GM23248 (cell line): ENCODE measurements around the gene IFT80. TPM values are rescaled to one million over a fixed set of nuclear protein-coding genes. Genes with fewer than 3 reads are reported as not detected.

ENCODE experiments used
- DNase-seq: peaks from one replicate; pipeline ENCODE4 v3.0.0-alpha.2; 2015
- H2AFZ ChIP-seq: fragments of 200-600 bp; sonication (generic); 2 replicates; pipeline ENCODE4 v1.6.1; 2016; ENCODE audit warnings: antibody characterized with exemption
- H3F3A ChIP-seq: fragments of 200-600 bp; sonication (generic); 2 replicates; pipeline ENCODE4 v1.6.1; 2016; ENCODE audit warnings: mild to moderate bottlenecking, antibody characterized with exemption, mixed run types; ENCODE audit not compliant: insufficient read depth
- H3K27ac ChIP-seq: fragments of 200-600 bp; sonication (generic); 2 replicates; pipeline ENCODE4 v1.5.1; 2016; ENCODE audit warnings: mild to moderate bottlenecking
- H3K27me3 ChIP-seq: fragments of 200-600 bp; sonication (generic); replicated peaks from 2 replicates; pipeline ENCODE4 v1.6.1; 2016; ENCODE audit warnings: mild to moderate bottlenecking; ENCODE audit not compliant: insufficient read depth
- H3K36me3 ChIP-seq: fragments of 200-600 bp; sonication (generic); 2 replicates; pipeline ENCODE4 v1.6.1; 2016; ENCODE audit warnings: low read depth, mild to moderate bottlenecking
- H3K4me1 ChIP-seq: fragments of 200-600 bp; sonication (generic); 2 replicates; pipeline ENCODE4 v1.6.1; 2016; ENCODE audit warnings: mild to moderate bottlenecking; ENCODE audit not compliant: insufficient read depth
- H3K4me2 ChIP-seq: fragments of 200-600 bp; sonication (generic); one replicate; pipeline ENCODE4 v1.6.1; 2016; ENCODE audit warnings: mild to moderate bottlenecking; ENCODE audit not compliant: unreplicated experiment
- H3K4me3 ChIP-seq: fragments of 200-600 bp; sonication (generic); 2 replicates; pipeline ENCODE4 v1.5.1; 2016; ENCODE audit warnings: mild to moderate bottlenecking
- H3K79me2 ChIP-seq: fragments of 200-600 bp; sonication (generic); 2 replicates; pipeline ENCODE4 v1.6.1; 2016; ENCODE audit warnings: mild to moderate bottlenecking; ENCODE audit not compliant: insufficient read depth
- H3K9ac ChIP-seq: fragments of 200-600 bp; sonication (generic); 2 replicates; pipeline ENCODE4 v1.6.1; 2016; ENCODE audit warnings: mild to moderate bottlenecking
- H3K9me2 ChIP-seq: fragments of 200-600 bp; sonication (generic); 2 replicates; pipeline ENCODE4 v1.6.1; 2016; ENCODE audit warnings: mixed run types, mild to moderate bottlenecking, moderate library complexity; ENCODE audit not compliant: insufficient read depth
- H3K9me3 ChIP-seq: fragments of 200-600 bp; sonication (generic); one replicate; pipeline ENCODE4 v1.6.1; 2017; ENCODE audit warnings: low read depth
- H4K20me1 ChIP-seq: fragments of 200-600 bp; sonication (generic); 2 replicates; pipeline ENCODE4 v1.6.0; 2016; ENCODE audit not compliant: insufficient read depth
- EZH2 ChIP-seq: fragments of 200-600 bp; sonication (generic); IDR thresholded peaks from 2 replicates; pipeline ENCODE4 v1.6.1; 2018; ENCODE audit warnings: antibody characterized with exemption, mild to moderate bottlenecking; ENCODE audit not compliant: insufficient read depth, poor library complexity, severe bottlenecking
- EZH2phosphoT487 ChIP-seq: fragments of 200-600 bp; sonication (generic); IDR thresholded peaks from 2 replicates; pipeline ENCODE4 v1.6.1; 2018; ENCODE audit warnings: antibody characterized with exemption, moderate library complexity, mild to moderate bottlenecking, low read depth; ENCODE audit not compliant: insufficient read depth
- WGBS, 2 experiments: methylation state at CpG; one replicate each; pipeline ENCODE4 v1.1.6; 2015 to 2017; ENCODE audit warnings: low lambda C conversion rate in 2 of 2, low coverage in 1 of 2; ENCODE audit errors: missing lambda C conversion rate in 2 of 2; 5-methylcytosine and 5-hydroxymethylcytosine counted together
- in situ Hi-C: fragments of 300-500 bp; cut with MboI; formaldehyde crosslinking; loops from 2 replicates; pipeline ENCODE4 v1.15.0; 2020
- polyA plus RNA-seq: library from polyadenylated mRNA; unstranded; fragments of >200 nt; fragmentation: Nextera tagmentation; extraction: Ambion mirVana; gene quantifications from 2 replicates; pipeline ENCODE4 v1.2.1, GENCODE V29; 2016
- total RNA-seq: library from RNA; depleted of rRNA; stranded (reverse); fragments of >200 nt; shearing (Covaris generic); gene quantifications from 2 replicates; pipeline ENCODE4 v1.2.3, GENCODE V29; 2014

IFT80 gene
- total and polyA plus RNA-seq, 2 experiments from 2014 or later = 19.8 to 48.4 TPM

- no peaks in the 10 kb centered on the region for H4K20me1 ChIP-seq
- in situ Hi-C loops = no loop called here
- no peak for TF ChIP-seq EZH2
- no peak for TF ChIP-seq EZH2phosphoT487
These were observed 107.1 kb downstream of the IFT80 start for GRCh38 chr3:160291909-160292299.

GRCh38 chr3:160291290-160291908 is 107.6 kb downstream of the IFT80 start:
- H3K27me3 ChIP-seq = no peaks in the 10 kb centered on the region
- H3K4me1 ChIP-seq = no peaks in the 10 kb centered on the region; the same call in 1 of the 2 replicates
- no peaks in the 10 kb centered on the region for H3K9me3 ChIP-seq
- no peaks in the 10 kb centered on the region for H4K20me1 ChIP-seq
- WGBS, 2 experiments = 86% methylated on average over 5 of the region's 5 CpGs
- no peak for DNase-seq
- TF ChIP-seq EZH2 (no peak), EZH2phosphoT487 (no peak)
- H3K36me3 ChIP-seq = no peaks in the 10 kb centered on the region
- no peak overlapping the region for H3K9ac ChIP-seq
- no peaks in the 10 kb centered on the region for H3F3A ChIP-seq
- no peak overlapping the region for H3K4me2 ChIP-seq
- no peaks in the 10 kb centered on the region for H3K9me2 ChIP-seq
- no peaks in the 10 kb centered on the region for H3K79me2 ChIP-seq
- H3K27ac ChIP-seq = no peak overlapping the region
- H2AFZ ChIP-seq = no peak overlapping the region
- H3K4me3 ChIP-seq = no peak overlapping the region
- in situ Hi-C loops = no loop called here

More at GRCh38 chr3:160291909-160292299, 107.1 kb downstream of the IFT80 start:
- no peak overlapping the region for H3K27ac ChIP-seq
- no peaks in the 10 kb centered on the region for H3K27me3 ChIP-seq
- no peaks in the 10 kb centered on the region for H3K9me3 ChIP-seq
- no peak overlapping the region for H3K9ac ChIP-seq
- no peak overlapping the region for H2AFZ ChIP-seq
- no peak overlapping the region for H3K4me2 ChIP-seq
- H3K9me2 ChIP-seq = no peaks in the 10 kb centered on the region
- no peaks in the 10 kb centered on the region for H3K79me2 ChIP-seq
- no peaks in the 10 kb centered on the region for H3F3A ChIP-seq
- no peaks in the 10 kb centered on the region for H3K36me3 ChIP-seq
- peaks cover 3% of the 10 kb centered on the region; the same call in 1 of the 2 replicates for H3K4me1 ChIP-seq
- 96 to 100% methylated on average over 3 of the region's 3 CpGs for WGBS, 2 experiments
- DNase-seq = no peak
- no peak overlapping the region for H3K4me3 ChIP-seq

GRCh38 chr3:160287666-160288065 is 111.4 kb downstream of the IFT80 start:
- no peaks in the 10 kb centered on the region for H3K36me3 ChIP-seq
- no peak overlapping the region for H3K4me2 ChIP-seq
- H3K9ac ChIP-seq = no peak overlapping the region
- H2AFZ ChIP-seq = no peak overlapping the region
- no peaks in the 10 kb centered on the region for H3K79me2 ChIP-seq
- no peaks in the 10 kb centered on the region for H3F3A ChIP-seq
- no peaks in the 10 kb centered on the region for H3K4me1 ChIP-seq
- no peak overlapping the region for H3K4me3 ChIP-seq
- peak; percentile 13 for DNase-seq
- no peaks in the 10 kb centered on the region for H4K20me1 ChIP-seq
- no peaks in the 10 kb centered on the region for H3K27me3 ChIP-seq
- no peak overlapping the region for H3K27ac ChIP-seq
- 100% methylated on average over 1 of the region's 1 CpG for WGBS, 2 experiments
- H3K9me3 ChIP-seq = no peaks in the 10 kb centered on the region
- in situ Hi-C loops = no loop called here
- no peaks in the 10 kb centered on the region for H3K9me2 ChIP-seq
- TF ChIP-seq EZH2 (no peak), EZH2phosphoT487 (no peak)

GRCh38 chr3:160286231-160286630 is 112.8 kb downstream of the IFT80 start:
- Histone ChIP-seq H3K9ac (no peak overlapping the region), H3K9me3 (no peaks in the 10 kb centered on the region), H3K9me2 (no peaks in the 10 kb centered on the region), H3K79me2 (no peaks in the 10 kb centered on the region), H3K36me3 (no peaks in the 10 kb centered on the region), H3F3A (no peaks in the 10 kb centered on the region), H3K27ac (no peak overlapping the region), H4K20me1 (no peaks in the 10 kb centered on the region), H3K4me1 (no peaks in the 10 kb centered on the region), H2AFZ (no peak overlapping the region), H3K4me3 (no peak overlapping the region), H3K27me3 (no peaks in the 10 kb centered on the region), H3K4me2 (no peak overlapping the region)
- DNase-seq = no peak
- in situ Hi-C loops = no loop called here
- TF ChIP-seq EZH2phosphoT487 (no peak), EZH2 (no peak)
- 82 to 91% methylated on average over 1 of the region's 1 CpG for WGBS, 2 experiments
